GM23248 (cell line): ENCODE results near the gene PI4KB. TPM values are rescaled to one million over a fixed set of nuclear protein-coding genes. Genes with fewer than 3 reads are reported as not detected.

Source experiments
- DNase-seq: peaks from one replicate; pipeline ENCODE4 v3.0.0-alpha.2; 2015
- H2AFZ ChIP-seq: fragments of 200-600 bp; sonication (generic); 2 replicates; pipeline ENCODE4 v1.6.1; 2016; ENCODE audit warnings: antibody characterized with exemption
- H3F3A ChIP-seq: fragments of 200-600 bp; sonication (generic); 2 replicates; pipeline ENCODE4 v1.6.1; 2016; ENCODE audit warnings: mild to moderate bottlenecking, antibody characterized with exemption, mixed run types; ENCODE audit not compliant: insufficient read depth
- H3K27ac ChIP-seq: fragments of 200-600 bp; sonication (generic); 2 replicates; pipeline ENCODE4 v1.5.1; 2016; ENCODE audit warnings: mild to moderate bottlenecking
- H3K27me3 ChIP-seq: fragments of 200-600 bp; sonication (generic); replicated peaks from 2 replicates; pipeline ENCODE4 v1.6.1; 2016; ENCODE audit warnings: mild to moderate bottlenecking; ENCODE audit not compliant: insufficient read depth
- H3K36me3 ChIP-seq: fragments of 200-600 bp; sonication (generic); 2 replicates; pipeline ENCODE4 v1.6.1; 2016; ENCODE audit warnings: low read depth, mild to moderate bottlenecking
- H3K4me1 ChIP-seq: fragments of 200-600 bp; sonication (generic); 2 replicates; pipeline ENCODE4 v1.6.1; 2016; ENCODE audit warnings: mild to moderate bottlenecking; ENCODE audit not compliant: insufficient read depth
- H3K4me2 ChIP-seq: fragments of 200-600 bp; sonication (generic); one replicate; pipeline ENCODE4 v1.6.1; 2016; ENCODE audit warnings: mild to moderate bottlenecking; ENCODE audit not compliant: unreplicated experiment
- H3K4me3 ChIP-seq: fragments of 200-600 bp; sonication (generic); 2 replicates; pipeline ENCODE4 v1.5.1; 2016; ENCODE audit warnings: mild to moderate bottlenecking
- H3K79me2 ChIP-seq: fragments of 200-600 bp; sonication (generic); 2 replicates; pipeline ENCODE4 v1.6.1; 2016; ENCODE audit warnings: mild to moderate bottlenecking; ENCODE audit not compliant: insufficient read depth
- H3K9ac ChIP-seq: fragments of 200-600 bp; sonication (generic); 2 replicates; pipeline ENCODE4 v1.6.1; 2016; ENCODE audit warnings: mild to moderate bottlenecking
- H3K9me2 ChIP-seq: fragments of 200-600 bp; sonication (generic); 2 replicates; pipeline ENCODE4 v1.6.1; 2016; ENCODE audit warnings: mixed run types, mild to moderate bottlenecking, moderate library complexity; ENCODE audit not compliant: insufficient read depth
- H3K9me3 ChIP-seq: fragments of 200-600 bp; sonication (generic); one replicate; pipeline ENCODE4 v1.6.1; 2017; ENCODE audit warnings: low read depth
- H4K20me1 ChIP-seq: fragments of 200-600 bp; sonication (generic); 2 replicates; pipeline ENCODE4 v1.6.0; 2016; ENCODE audit not compliant: insufficient read depth
- EZH2 ChIP-seq: fragments of 200-600 bp; sonication (generic); IDR thresholded peaks from 2 replicates; pipeline ENCODE4 v1.6.1; 2018; ENCODE audit warnings: antibody characterized with exemption, mild to moderate bottlenecking; ENCODE audit not compliant: insufficient read depth, poor library complexity, severe bottlenecking
- EZH2phosphoT487 ChIP-seq: fragments of 200-600 bp; sonication (generic); IDR thresholded peaks from 2 replicates; pipeline ENCODE4 v1.6.1; 2018; ENCODE audit warnings: antibody characterized with exemption, moderate library complexity, mild to moderate bottlenecking, low read depth; ENCODE audit not compliant: insufficient read depth
- WGBS, 2 experiments: methylation state at CpG; one replicate each; pipeline ENCODE4 v1.1.6; 2015 to 2017; ENCODE audit warnings: low lambda C conversion rate in 2 of 2, low coverage in 1 of 2; ENCODE audit errors: missing lambda C conversion rate in 2 of 2; 5-methylcytosine and 5-hydroxymethylcytosine counted together
- in situ Hi-C: fragments of 300-500 bp; cut with MboI; formaldehyde crosslinking; loops from 2 replicates; pipeline ENCODE4 v1.15.0; 2020
- polyA plus RNA-seq: library from polyadenylated mRNA; unstranded; fragments of >200 nt; fragmentation: Nextera tagmentation; extraction: Ambion mirVana; gene quantifications from 2 replicates; pipeline ENCODE4 v1.2.1, GENCODE V29; 2016
- total RNA-seq: library from RNA; depleted of rRNA; stranded (reverse); fragments of >200 nt; shearing (Covaris generic); gene quantifications from 2 replicates; pipeline ENCODE4 v1.2.3, GENCODE V29; 2014

Gene PI4KB
- total and polyA plus RNA-seq, 2 experiments from 2014 or later, result 47.5 to 51.7 TPM

DNA sequence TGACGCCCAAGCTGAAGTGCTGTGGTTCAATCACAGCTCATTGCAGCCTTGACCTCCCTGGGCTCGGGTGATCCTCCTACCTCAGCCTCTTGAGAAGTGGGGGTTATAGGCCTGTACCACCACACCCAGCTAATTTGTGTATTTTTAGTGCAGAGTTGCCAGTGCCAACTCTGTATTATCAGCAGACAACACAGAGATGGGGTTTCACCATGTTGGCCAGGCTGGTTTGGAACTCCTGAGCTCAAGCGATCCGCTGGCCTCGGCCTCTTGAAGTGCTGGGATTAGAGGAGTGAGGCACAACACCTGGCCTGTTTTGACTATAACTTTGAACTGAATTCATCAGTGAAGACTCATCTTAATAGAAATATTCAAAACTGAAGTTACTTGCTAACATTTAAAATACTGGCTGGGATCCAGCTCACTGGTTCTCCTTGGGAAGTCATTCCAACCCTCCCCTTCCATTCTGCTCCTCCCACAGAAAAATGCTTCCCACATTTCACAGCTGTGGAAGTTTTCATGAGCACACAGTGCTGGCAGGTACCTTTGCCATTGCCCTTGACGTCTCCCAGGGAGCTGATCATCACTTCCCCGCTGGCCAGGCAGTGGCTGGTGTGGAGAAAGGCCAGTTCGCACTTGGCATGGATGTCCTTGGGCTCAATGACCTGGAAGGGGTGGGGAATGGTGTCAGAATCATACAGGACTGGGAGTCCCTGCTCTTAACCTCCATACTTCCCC, 40.6 kb upstream of the PI4KB start:
- Histone ChIP-seq H3K36me3 (no peaks in the 10 kb centered on the region), H3K9ac (no peak overlapping the region), H3F3A (no peaks in the 10 kb centered on the region), H3K27ac (no peak overlapping the region), H3K9me3 (no peaks in the 10 kb centered on the region), H3K27me3 (no peaks in the 10 kb centered on the region), H3K4me3 (no peak overlapping the region), H3K9me2 (no peaks in the 10 kb centered on the region), H3K79me2 (no peaks in the 10 kb centered on the region), H2AFZ (no peak overlapping the region), H3K4me1 (peaks cover 16% of the 10 kb centered on the region; the same call in 1 of the 2 replicates), H3K4me2 (no peak overlapping the region), H4K20me1 (no peaks in the 10 kb centered on the region)
- in situ Hi-C loops, result no loop called here
- WGBS, 2 experiments, result 77 to 80% methylated on average over 8 of the region's 8 CpGs
- TF ChIP-seq EZH2phosphoT487 (no peak), EZH2 (no peak)
- DNase-seq, result no peak

DNA sequence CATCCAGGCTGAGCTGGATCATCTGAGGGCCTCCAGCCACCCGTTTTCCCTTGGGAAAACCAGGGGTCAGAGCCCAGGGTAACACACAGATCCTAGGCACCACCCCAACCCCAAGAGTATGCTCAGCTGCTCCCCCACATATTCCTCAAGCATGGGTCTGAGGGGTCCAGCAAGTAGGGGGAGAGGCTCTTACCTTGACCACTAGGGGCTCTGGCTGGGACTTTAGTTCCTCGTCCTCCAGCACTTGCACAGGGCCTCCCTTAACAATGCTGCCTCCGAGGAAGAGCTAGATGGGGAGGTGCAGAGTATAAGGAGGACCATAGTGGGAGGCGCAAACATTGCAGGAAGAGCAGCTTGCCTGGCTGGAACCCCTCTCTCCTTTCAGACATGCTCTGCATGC, 37.8 kb upstream of the PI4KB start:
- Histone ChIP-seq H3K9me3 (no peaks in the 10 kb centered on the region), H3K9ac (no peak overlapping the region), H3K79me2 (no peaks in the 10 kb centered on the region), H3K4me1 (no peaks in the 10 kb centered on the region), H3K9me2 (no peaks in the 10 kb centered on the region), H3K36me3 (no peaks in the 10 kb centered on the region), H4K20me1 (no peaks in the 10 kb centered on the region), H3K4me3 (no peak overlapping the region), H3K27me3 (no peaks in the 10 kb centered on the region), H3K4me2 (no peak overlapping the region), H2AFZ (no peak overlapping the region), H3F3A (no peaks in the 10 kb centered on the region), H3K27ac (no peak overlapping the region)
- no peak for DNase-seq
- TF ChIP-seq EZH2 (no peak), EZH2phosphoT487 (no peak)
- in situ Hi-C loops, result no loop called here
- WGBS, 2 experiments, result 74 to 76% methylated on average over 4 of the region's 4 CpGs

DNA sequence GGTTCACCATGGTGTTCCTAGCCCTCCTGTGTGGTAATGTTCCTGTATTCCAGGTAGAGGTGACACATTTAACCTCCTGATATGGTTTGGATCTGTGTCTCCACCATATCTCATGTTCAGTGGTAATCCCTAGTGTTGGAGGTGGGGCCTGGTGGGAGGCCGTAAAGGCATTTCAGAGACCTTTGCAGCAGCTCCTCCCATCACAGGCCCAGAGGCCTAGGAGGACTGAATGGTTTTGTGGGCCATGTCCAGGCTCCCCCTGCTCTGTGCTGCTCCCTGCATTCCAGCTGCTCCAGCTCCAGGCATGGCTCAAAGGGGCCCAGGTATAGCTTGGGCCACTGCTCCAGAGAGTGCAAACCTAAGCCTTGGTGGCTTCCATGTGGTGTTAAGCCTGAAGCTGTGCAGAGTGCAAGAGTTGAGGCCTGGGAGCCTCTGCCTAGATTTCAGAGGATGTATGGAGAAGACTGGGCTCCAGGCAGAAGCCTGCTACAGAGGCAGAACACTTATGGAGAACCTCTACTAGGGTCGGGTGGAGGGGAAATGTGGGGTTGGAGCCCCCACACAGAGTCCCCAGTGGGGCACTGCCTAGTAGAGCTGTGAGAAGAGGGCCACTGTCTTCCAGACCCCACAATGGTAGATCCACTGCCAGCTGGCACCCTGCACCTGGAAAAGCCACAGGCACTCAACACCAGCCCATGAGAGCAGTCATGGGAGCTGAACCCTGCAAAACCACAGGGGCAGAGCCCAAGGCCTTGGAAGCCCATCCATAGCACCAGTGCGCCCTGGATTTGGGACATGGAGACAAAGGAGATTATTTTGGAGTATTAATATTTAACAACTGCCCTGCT, 35.3 kb upstream of the PI4KB start:
- Histone ChIP-seq H3K9me2 (no peaks in the 10 kb centered on the region), H3K27ac (no peak overlapping the region), H3K9ac (no peak overlapping the region), H3F3A (no peaks in the 10 kb centered on the region), H3K9me3 (no peaks in the 10 kb centered on the region), H2AFZ (no peak overlapping the region), H3K36me3 (no peaks in the 10 kb centered on the region), H3K79me2 (no peaks in the 10 kb centered on the region), H3K4me1 (no peaks in the 10 kb centered on the region), H3K4me3 (no peak overlapping the region), H3K27me3 (no peaks in the 10 kb centered on the region), H4K20me1 (no peaks in the 10 kb centered on the region), H3K4me2 (no peak overlapping the region)
- DNase-seq, result no peak
- TF ChIP-seq EZH2phosphoT487, result no peak
- TF ChIP-seq EZH2, result no peak
- 54 to 62% methylated on average over 3 of the region's 3 CpGs for WGBS, 2 experiments
- in situ Hi-C loops, result no loop called here

DNA sequence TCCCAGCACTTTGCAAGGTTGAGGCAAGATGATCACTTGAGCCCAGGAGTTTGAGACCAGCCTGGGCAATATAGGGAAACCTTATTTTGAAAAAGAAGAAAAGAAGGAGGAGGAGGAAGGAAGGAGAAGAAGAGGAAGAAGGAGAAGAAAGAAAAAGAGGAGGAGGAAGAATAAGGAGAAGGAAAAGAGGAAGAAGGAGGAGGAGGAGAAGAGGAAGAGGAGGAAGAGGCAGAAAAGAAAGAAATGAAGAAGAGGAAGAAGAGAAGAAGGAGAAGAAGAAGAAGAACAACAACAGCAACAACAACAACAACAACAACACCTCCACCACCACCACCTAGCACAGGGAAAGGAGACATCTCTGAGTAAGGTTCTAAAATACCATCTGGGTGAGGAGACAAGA, 34.7 kb upstream of the PI4KB start:
- in situ Hi-C loops, result no loop called here

More for the DNA sequence above, 34.7 kb upstream of the PI4KB start:
- H3K9me3 ChIP-seq, result no peaks in the 10 kb centered on the region
- H3K36me3 ChIP-seq, result no peaks in the 10 kb centered on the region
- H3K4me1 ChIP-seq, result no peaks in the 10 kb centered on the region
- H3K27me3 ChIP-seq, result no peaks in the 10 kb centered on the region
- DNase-seq, result no peak
- TF ChIP-seq EZH2 (no peak), EZH2phosphoT487 (no peak)
- no peak overlapping the region for H2AFZ ChIP-seq
- no peak overlapping the region for H3K4me2 ChIP-seq
- no peak overlapping the region for H3K4me3 ChIP-seq
- no peaks in the 10 kb centered on the region for H3K79me2 ChIP-seq
- H3K9me2 ChIP-seq, result no peaks in the 10 kb centered on the region
- no peak overlapping the region for H3K9ac ChIP-seq
- no peaks in the 10 kb centered on the region for H4K20me1 ChIP-seq
- no peaks in the 10 kb centered on the region for H3F3A ChIP-seq
- H3K27ac ChIP-seq, result no peak overlapping the region
